T-helper 17 cell (primary cell): Measurements from ENCODE around the gene LCP1. TPM values are rescaled to one million over a fixed set of nuclear protein-coding genes. Genes with fewer than 3 reads are reported as not detected.
"Not testable (repeated sequence)": the region's sequence is repeated elsewhere in the genome, so short reads cannot be mapped to it uniquely, and the experiment has no call there.

Experiments
- ATAC-seq: fragments of 150-1000 bp; cut with Tn5 transposase; 2 replicates; pipeline ENCODE4 v1.10.0; 2021; ENCODE audit warnings: mild to moderate bottlenecking, moderate library complexity
- DNase-seq, 3 donors: peaks; one replicate each; pipeline versions ENCODE4 v3.0.0 to v3.0.0-alpha.2; 2020 to 2021
- H3K9me3 ChIP-seq: one replicate; pipeline ENCODE4 v1.7.0; 2013; ENCODE audit warnings: low read length, mild to moderate bottlenecking; ENCODE audit not compliant: control insufficient read depth, poor library complexity, severe bottlenecking
- H3K27ac Mint-ChIP-seq: one replicate; pipeline ENCODE4 v1.8.0; 2022; ENCODE audit warnings: mild to moderate bottlenecking, moderate library complexity, mixed read lengths
- H3K27me3 Mint-ChIP-seq: one replicate; pipeline ENCODE4 v1.8.0; 2022; ENCODE audit warnings: mixed read lengths
- H3K36me3 Mint-ChIP-seq: one replicate; pipeline ENCODE4 v1.8.0; 2022; ENCODE audit warnings: low read depth, mixed read lengths
- H3K4me1 Mint-ChIP-seq: one replicate; pipeline ENCODE4 v1.8.0; 2022; ENCODE audit warnings: mild to moderate bottlenecking, mixed read lengths
- H3K4me3 Mint-ChIP-seq: one replicate; pipeline ENCODE4 v1.8.0; 2022; ENCODE audit warnings: mild to moderate bottlenecking, moderate library complexity, mixed read lengths
- total RNA-seq, 4 donors: library from RNA in 2 of 4; stranded (reverse) in 2 of 4; gene quantifications; one replicate each; pipeline ENCODE4 v1.2.3 and lab custom pipeline; 2022 to 2026

Gene LCP1
- total RNA-seq, 2 donors from 2014 or later = 485 to 528 TPM

DNA sequence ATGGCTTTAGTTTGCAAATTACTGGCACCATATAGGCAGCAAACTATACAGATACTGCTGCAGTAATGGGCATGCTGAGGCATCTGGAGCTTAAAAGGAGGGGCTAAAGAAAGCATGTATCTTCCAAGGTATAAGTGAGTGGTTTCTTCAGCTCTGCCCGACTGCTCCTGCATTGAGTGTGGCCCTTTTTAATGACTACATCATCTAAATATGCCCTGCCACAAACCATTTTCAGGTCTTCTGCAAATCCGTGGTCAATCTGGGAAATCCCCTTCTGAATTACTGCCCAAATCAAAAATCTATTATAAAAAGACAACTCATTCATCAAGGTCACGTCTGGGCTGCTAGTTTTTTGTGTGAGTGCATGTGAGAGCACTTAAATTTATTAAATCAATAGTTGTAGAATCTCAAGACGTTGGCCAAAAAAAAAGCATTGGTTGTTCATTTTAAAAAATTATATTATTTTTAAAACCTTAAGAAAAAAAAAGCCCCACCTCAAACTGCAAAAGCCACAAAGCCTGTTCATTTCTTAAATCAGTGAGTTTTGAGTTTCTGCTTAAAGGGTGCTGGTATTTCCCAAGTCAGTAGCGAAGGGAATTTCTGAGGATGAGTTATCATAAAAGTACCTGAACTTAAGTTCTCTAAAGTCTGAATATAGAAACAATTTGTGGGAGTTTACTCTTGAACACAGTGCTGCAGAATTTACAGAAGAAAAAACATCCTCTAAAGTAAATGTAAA is 16.3 kb downstream of the LCP1 start:
- H3K27me3 Mint-ChIP-seq = no peaks in the 10 kb centered on the region
- peak overlapping the region; percentile 72 for H3K4me3 Mint-ChIP-seq
- DNase-seq = no peak
- H3K27ac Mint-ChIP-seq = peak overlapping the region; percentile 99
- ATAC-seq = peak; percentile 51
- H3K4me1 Mint-ChIP-seq = peaks cover 75% of the 10 kb centered on the region
- H3K9me3 ChIP-seq = no peaks in the 10 kb centered on the region
- peaks cover 4% of the 10 kb centered on the region for H3K36me3 Mint-ChIP-seq

DNA sequence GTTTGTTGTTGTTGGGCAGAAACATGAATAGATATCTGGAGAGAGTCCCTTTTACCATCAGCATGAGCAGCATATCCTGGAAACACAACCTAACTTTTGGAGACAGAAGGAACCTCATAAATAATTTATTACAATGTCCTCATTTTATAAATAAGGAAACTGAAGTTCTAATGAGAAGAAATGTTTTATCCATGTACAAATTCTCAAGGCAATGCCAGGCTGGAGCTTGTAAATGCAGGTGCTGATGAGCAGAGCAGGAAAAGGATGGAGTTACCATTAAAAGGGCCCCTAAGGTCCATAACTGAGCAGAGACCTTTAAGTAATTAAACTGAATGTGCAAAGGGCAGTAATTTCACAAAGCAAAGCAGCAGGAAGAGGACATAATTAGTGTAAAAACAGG is 17.3 kb downstream of the LCP1 start:
- ATAC-seq = no peak
- H3K27me3 Mint-ChIP-seq = no peaks in the 10 kb centered on the region
- peaks cover 3% of the 10 kb centered on the region for H3K36me3 Mint-ChIP-seq
- DNase-seq = no peak
- peak overlapping the region; percentile 99 for H3K27ac Mint-ChIP-seq
- H3K4me3 Mint-ChIP-seq = peak overlapping the region; percentile 81
- H3K4me1 Mint-ChIP-seq = peaks cover 74% of the 10 kb centered on the region
- H3K9me3 ChIP-seq = no peaks in the 10 kb centered on the region

DNA sequence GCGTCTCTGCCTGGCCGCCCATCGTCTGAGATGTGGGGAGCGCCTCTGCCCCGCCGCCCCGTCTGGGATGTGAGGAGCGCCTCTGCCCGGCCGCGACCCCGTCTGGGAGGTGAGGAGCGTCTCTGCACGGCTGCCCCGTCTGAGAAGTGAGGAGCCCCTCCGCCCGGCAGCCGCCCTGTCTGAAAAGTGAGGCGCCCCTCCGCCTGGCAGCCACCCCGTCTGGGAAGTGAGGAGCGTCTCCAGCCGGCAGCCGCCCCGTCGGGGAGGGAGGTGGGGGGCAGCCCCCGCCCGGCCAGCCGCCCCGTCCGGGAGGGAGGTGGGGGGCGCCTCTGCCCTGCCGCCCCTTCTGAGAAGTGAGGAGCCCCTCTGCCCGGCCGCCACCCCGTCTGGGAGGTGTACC is 19.2 kb downstream of the LCP1 start:
- Mint-ChIP-seq H3K27ac (peak overlapping the region; percentile 97), H3K4me3 (peak overlapping the region; percentile 75), H3K4me1 (peaks cover 66% of the 10 kb centered on the region)
- H3K27me3 Mint-ChIP-seq, ATAC-seq, H3K9me3 ChIP-seq, H3K36me3 Mint-ChIP-seq, DNase-seq: not testable (repeated sequence)

GRCh38 chr13:46160471-46161066 is 21.4 kb downstream of the LCP1 start:
- peak; percentile 82 for ATAC-seq
- no peak for DNase-seq
- H3K27ac Mint-ChIP-seq = peak overlapping the region; percentile 97
- peak overlapping the region; percentile 78 for H3K4me3 Mint-ChIP-seq
- H3K36me3 Mint-ChIP-seq = peaks cover 7% of the 10 kb centered on the region
- H3K27me3 Mint-ChIP-seq = no peaks in the 10 kb centered on the region
- H3K9me3 ChIP-seq = no peaks in the 10 kb centered on the region
- H3K4me1 Mint-ChIP-seq = peaks cover 48% of the 10 kb centered on the region

DNA sequence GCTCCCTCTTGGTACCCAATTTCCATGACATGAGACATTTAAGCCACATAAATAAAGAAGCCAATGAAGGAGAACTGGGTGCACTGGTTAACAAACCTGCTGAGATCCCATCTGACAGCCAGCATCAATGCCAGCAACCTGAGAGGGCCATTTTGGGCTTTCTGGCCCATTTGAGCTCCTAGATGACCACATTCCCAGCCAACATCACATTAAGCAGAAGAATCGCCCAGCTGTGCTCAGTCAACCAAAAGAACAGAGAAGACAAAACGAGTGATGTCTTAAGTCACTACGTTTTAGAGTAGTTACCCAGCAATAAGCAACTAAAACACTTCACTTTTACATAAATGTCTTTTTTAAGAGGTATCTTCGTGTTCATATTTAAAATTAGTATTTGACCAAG is 21.9 kb downstream of the LCP1 start:
- ATAC-seq (no peak), DNase-seq (no peak)
- H3K27ac Mint-ChIP-seq = peak overlapping the region; percentile 97
- H3K36me3 Mint-ChIP-seq = peaks cover 7% of the 10 kb centered on the region
- no peaks in the 10 kb centered on the region for H3K27me3 Mint-ChIP-seq
- H3K9me3 ChIP-seq = no peaks in the 10 kb centered on the region
- peak overlapping the region; percentile 78 for H3K4me3 Mint-ChIP-seq
- peaks cover 45% of the 10 kb centered on the region for H3K4me1 Mint-ChIP-seq

DNA sequence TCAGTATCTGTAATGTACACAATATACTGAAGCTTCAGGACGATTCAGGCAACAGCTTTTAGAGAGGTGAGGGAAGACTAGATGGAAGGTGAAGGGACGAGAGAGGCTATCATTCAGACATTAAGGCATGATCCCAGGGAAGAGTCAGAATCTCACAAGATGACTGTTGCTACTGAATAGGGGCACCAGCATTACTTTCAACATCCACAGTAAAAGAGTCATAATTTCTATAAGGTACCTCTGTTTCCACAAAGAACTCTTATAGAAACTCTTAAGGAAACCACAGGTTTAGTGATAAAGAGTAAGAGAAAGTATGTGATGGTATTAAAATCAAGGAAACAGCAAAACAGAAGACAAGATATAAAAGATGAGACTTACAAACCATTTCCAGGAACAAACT is 23.0 kb downstream of the LCP1 start:
- H3K36me3 Mint-ChIP-seq = peaks cover 9% of the 10 kb centered on the region
- H3K4me1 Mint-ChIP-seq = peaks cover 37% of the 10 kb centered on the region
- no peaks in the 10 kb centered on the region for H3K9me3 ChIP-seq
- H3K4me3 Mint-ChIP-seq = peak overlapping the region; percentile 63
- H3K27ac Mint-ChIP-seq = peak overlapping the region; percentile 97
- no peaks in the 10 kb centered on the region for H3K27me3 Mint-ChIP-seq
- ATAC-seq (no peak), DNase-seq (no peak)

DNA sequence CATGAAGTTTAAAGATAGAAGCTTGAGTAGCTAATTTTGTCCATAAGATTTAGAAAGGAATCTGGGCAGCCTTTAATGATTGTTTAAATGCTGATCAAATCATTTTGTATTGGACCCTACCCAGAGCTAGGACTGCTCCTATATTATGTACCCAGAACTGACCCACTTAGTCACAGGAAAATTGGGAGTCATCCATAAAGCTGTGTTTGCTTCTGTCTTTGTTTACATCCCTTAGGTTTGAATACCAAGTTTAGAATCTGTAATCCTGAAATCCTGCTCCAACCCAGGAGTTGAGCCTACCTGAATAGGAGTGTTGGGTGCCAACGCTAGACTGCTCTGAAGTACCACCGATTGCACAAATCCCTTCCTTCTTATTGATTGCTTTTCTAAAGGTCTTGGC is 23.8 kb downstream of the LCP1 start:
- ATAC-seq (no peak), DNase-seq (no peak)
- Mint-ChIP-seq H3K4me3 (no peak overlapping the region), H3K27me3 (no peaks in the 10 kb centered on the region), H3K27ac (peak overlapping the region; percentile 97), H3K4me1 (peaks cover 37% of the 10 kb centered on the region), H3K36me3 (peaks cover 10% of the 10 kb centered on the region)
- no peaks in the 10 kb centered on the region for H3K9me3 ChIP-seq

DNA sequence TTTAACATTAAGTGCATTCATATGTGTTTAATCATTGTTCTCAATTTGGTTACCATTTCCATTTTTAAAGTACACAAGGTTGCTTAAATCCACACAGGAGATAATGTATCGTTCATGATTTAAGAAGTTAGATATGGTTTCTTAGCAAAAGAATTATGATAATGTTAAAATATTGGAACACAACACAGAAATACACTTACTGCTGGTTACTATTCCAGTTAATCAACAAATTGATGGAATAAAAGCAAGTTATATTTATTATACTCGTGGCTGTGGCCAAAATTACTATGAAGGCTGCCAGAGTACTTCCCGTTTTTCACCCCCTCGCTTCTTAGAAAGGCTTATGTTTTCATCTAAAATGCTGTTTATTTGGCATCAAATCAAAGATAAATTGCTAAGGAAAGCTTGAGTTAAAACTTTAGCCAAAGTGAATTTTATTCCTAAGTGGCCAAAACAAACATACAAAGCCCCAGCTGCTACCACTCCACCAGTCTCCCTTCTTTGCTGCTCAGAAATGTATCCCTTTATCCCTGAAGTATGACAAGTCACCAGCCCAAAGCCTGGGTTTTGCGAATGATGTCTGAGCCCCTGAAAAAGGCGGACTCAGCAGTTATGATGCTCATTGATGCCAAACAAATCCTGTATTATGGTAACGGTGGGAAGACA is 27.7 kb downstream of the LCP1 start:
- Mint-ChIP-seq H3K27me3 (no peaks in the 10 kb centered on the region), H3K27ac (peak overlapping the region; percentile 93), H3K36me3 (peaks cover 23% of the 10 kb centered on the region), H3K4me3 (no peak overlapping the region), H3K4me1 (peaks cover 30% of the 10 kb centered on the region)
- ATAC-seq = no peak
- DNase-seq = no peak
- H3K9me3 ChIP-seq = no peaks in the 10 kb centered on the region

- Mint-ChIP-seq H3K4me3 (no peak overlapping the region), H3K27me3 (no peaks in the 10 kb centered on the region), H3K4me1 (peaks cover 24% of the 10 kb centered on the region), H3K27ac (peak overlapping the region; percentile 93), H3K36me3 (peaks cover 19% of the 10 kb centered on the region)
- ATAC-seq (no peak), DNase-seq (no peak)
- no peaks in the 10 kb centered on the region for H3K9me3 ChIP-seq
Observed at GRCh38 chr13:46152627-46153328, 29.2 kb downstream of the LCP1 start.

DNA sequence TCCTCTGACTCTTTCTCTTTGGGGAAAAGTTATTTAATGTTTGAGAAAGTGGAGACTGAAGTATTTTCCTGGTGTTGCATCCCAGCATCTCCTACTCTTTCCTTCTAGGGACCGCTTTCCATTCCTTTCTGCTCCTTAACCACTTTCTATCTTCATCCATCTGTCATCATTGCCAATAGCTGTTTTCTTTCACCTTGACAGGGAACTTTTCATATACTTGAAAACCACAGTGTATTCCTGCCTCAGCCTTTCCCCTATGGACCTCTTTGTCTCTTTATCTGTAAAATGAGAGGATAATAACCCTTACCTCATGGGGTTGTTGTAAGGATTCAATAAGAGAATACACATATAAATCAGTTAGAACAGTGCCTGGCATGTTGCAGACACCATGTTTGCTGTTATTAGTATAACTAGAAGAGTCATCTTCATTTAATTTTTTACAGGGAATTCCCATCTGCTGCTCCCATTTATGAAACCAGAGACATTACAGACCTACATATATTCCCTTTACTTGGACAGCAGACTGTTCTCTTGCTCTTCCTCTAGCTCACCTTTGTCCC is 31.8 kb downstream of the LCP1 start:
- ATAC-seq (no peak), DNase-seq (no peak)
- Mint-ChIP-seq H3K4me1 (peaks cover 26% of the 10 kb centered on the region), H3K27me3 (no peaks in the 10 kb centered on the region), H3K36me3 (peaks cover 21% of the 10 kb centered on the region), H3K4me3 (no peak overlapping the region), H3K27ac (peak overlapping the region; percentile 93)
- H3K9me3 ChIP-seq = no peaks in the 10 kb centered on the region

DNA sequence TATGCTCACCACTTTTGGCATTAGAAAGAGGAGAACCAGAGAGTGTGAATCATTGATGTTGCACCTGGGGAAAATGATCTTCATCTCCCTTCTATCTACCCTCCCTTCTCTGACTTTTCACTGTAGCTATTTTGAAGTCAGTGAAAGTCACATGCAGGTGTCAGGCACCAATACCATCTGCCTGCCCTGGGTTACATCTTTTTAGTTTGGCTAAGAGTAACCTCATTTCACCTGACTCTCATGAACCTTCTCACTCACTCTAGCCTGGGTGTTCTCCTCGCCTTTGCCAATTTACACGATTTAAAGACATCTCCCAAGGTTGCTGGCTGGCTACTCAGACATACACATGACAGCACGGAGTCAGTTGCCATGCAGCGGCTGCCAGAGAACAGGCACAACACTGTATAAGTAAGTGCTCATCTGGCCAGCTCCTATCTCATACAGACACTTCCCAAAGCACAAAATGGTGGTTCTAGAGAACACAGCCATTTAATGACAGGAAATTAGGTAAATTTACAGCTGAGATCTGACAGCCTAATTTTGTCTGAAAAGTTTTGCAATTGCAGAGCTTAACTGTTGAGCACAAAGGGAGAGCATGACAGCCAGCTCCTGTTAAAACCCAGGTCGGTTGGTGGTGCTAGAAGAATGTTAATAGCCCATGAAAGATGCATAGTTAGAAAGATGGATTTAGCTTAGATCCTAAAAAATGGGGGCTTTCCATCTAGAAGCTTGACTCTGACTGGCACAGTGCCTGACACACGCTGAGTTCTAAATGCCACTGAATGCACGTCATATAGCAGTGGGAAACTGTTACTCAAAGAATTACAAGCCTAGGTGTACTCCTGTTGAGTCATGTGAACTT is 32.5 kb downstream of the LCP1 start:
- H3K4me3 Mint-ChIP-seq = no peak overlapping the region
- peak; percentile 50 for ATAC-seq

DNA sequence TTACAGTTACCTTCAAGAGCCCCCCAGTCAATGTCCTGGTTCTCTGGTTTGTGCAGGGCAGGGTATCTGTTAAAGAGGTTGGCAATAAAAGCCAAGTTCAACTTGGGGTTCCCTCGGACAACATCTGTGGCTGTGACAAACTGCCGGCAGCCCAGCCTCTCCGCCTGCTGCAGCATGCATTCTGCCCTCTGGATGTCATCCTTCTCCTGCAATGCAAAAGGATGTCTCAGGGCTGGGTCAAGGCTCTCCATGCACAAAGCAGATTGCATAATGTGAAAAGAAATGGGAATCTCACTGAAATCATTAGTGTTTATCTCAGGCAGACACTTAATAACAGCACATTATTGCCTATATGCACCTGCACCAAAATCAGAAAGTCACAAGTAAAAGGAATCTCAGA is 35.1 kb downstream of the LCP1 start:
- no peak for DNase-seq
- no peaks in the 10 kb centered on the region for H3K9me3 ChIP-seq
- H3K27ac Mint-ChIP-seq = peak overlapping the region; percentile 24
- no peaks in the 10 kb centered on the region for H3K27me3 Mint-ChIP-seq
- no peak for ATAC-seq
- H3K4me3 Mint-ChIP-seq = no peak overlapping the region
- peaks cover 24% of the 10 kb centered on the region for H3K4me1 Mint-ChIP-seq
- peaks cover 20% of the 10 kb centered on the region for H3K36me3 Mint-ChIP-seq

More for the DNA sequence above, 32.5 kb downstream of the LCP1 start:
- H3K27ac Mint-ChIP-seq = peak overlapping the region; percentile 93
- H3K27me3 Mint-ChIP-seq = no peaks in the 10 kb centered on the region
- H3K36me3 Mint-ChIP-seq = peaks cover 24% of the 10 kb centered on the region
- no peaks in the 10 kb centered on the region for H3K9me3 ChIP-seq
- peaks cover 33% of the 10 kb centered on the region for H3K4me1 Mint-ChIP-seq
- no peak for DNase-seq
